Suprapubic skin (tissue), 4 donors: ENCODE results near the gene PEPD. TPM values are rescaled to one million over a fixed set of nuclear protein-coding genes. Genes with fewer than 3 reads are reported as not detected.
"Not testable (repeated sequence)": the region's sequence is repeated elsewhere in the genome, so short reads cannot be mapped to it uniquely, and the experiment has no call there.

Experiments
- DNase-seq, 2 donors: peaks; one replicate each; pipeline ENCODE4 v3.0.0-alpha.2; 2019; ENCODE audit warnings: low spot score in 2 of 2
- H3K27ac ChIP-seq: fragments of 200-600 bp; sonication (generic); one replicate; pipeline ENCODE4 v1.5.1; 2019
- H3K27me3 ChIP-seq: fragments of 200-600 bp; sonication (generic); one replicate; pipeline ENCODE4 v1.5.1; 2019
- H3K36me3 ChIP-seq: fragments of 200-600 bp; sonication (generic); one replicate; pipeline ENCODE4 v1.5.1; 2019
- H3K4me1 ChIP-seq: fragments of 200-600 bp; sonication (generic); one replicate; pipeline ENCODE4 v1.5.1; 2019
- H3K4me3 ChIP-seq: fragments of 200-600 bp; sonication (generic); one replicate; pipeline ENCODE4 v1.5.1; 2019; ENCODE audit warnings: mild to moderate bottlenecking
- H3K9me3 ChIP-seq: fragments of 200-600 bp; sonication (generic); one replicate; pipeline ENCODE4 v1.5.1; 2019
- EP300 ChIP-seq: sonication (generic); formaldehyde crosslinking; IDR thresholded peaks from one replicate; pipeline ENCODE4 v1.6.1; 2017; ENCODE audit warnings: antibody characterized with exemption
- POLR2A ChIP-seq, 2 donors: fragments of 450-650 bp; IDR thresholded peaks; one replicate each; pipeline ENCODE4 v1.6.1; 2017; ENCODE audit warnings: antibody characterized with exemption in 2 of 2, mild to moderate bottlenecking in 2 of 2, moderate library complexity in 2 of 2
- POLR2AphosphoS5 ChIP-seq, 3 donors: sonication (generic); formaldehyde crosslinking; IDR thresholded peaks; one replicate each; pipeline ENCODE4 v1.6.1; 2017; ENCODE audit warnings: antibody characterized with exemption in 3 of 3
- WGBS: methylation state at CpG from one replicate; pipeline ENCODE4 v1.1.5; 2018; 5-methylcytosine and 5-hydroxymethylcytosine counted together
- total RNA-seq, 4 donors: library from RNA; depleted of rRNA; stranded (reverse); fragments of >200 nt; gene quantifications; one replicate each; pipeline ENCODE4 v1.1.0, GENCODE V29; 2016
- TF ChIP-seq, protein P1 (sequence below), 2 donors: fragments of 200-600 bp in 1 of 2; fragments of 450-650 bp in 1 of 2; sonication (generic) in 1 of 2; IDR thresholded peaks; one replicate each; pipeline ENCODE4 v1.5.1; 2016 to 2019; ENCODE audit warnings: antibody characterized with exemption in 2 of 2, mild to moderate bottlenecking in 1 of 2, moderate library complexity in 1 of 2

Gene PEPD
- 10 to 100 TPM; 35.2 to 73.8 (median 55.9) TPM for total RNA-seq

DNA sequence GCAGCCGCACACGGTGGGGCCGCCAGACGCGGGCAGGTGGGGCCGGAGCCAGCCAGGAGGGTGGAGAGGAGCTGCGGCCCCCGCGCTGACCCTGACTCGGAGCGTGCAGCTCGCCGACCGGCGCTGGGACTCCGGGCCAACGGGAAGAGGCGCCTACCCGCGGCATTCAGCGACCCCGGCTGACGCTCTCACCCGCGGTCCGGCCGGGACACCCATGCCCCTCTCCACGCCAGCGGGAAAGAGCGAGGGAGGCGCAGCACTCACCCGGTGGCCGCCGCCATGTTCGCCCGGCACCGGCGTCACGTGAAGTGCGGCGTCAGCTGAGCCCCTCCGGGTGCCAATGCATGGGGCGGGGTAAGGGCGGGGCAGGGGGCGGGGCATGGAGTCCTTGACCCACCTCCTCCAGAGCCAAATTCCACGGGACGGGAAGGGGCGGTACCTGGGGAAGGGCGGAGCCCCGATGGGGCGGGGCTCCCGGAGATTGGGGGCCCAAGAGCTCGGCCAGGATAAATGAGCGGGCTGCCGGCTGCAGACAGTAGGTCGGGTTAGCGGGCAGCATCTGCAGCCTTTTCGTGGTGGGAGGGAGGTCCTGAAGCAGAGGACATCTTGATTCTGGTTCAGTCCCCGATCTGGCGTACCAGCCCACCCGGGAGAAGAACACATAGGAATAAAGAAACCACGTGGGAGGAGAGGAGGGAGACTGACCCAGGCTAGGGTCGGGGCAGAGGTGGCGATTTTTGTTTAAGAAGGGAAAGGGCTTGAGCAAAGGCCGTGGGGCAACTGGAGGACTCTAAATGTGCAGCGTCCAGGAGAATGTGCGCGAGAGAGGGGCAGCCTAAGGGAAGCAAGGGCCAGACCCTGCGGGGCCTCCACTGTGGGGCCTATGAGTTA is at the start of gene PEPD:
TSS of gene PEPD (minus strand) at position 312 of the 891 bp plus-strand sequence. CDS start at position 281, 31 bp downstream.
- peaks cover 21% of the 10 kb centered on the region for H3K4me1 ChIP-seq
- DNase-seq, result peak; percentile 92 to 95
- no peaks in the 10 kb centered on the region for H3K9me3 ChIP-seq
- WGBS, result 12% methylated on average over 24 of the region's 69 CpGs
- H3K27me3 ChIP-seq, result no peaks in the 10 kb centered on the region
- peak in 1 of 2 donors; percentile 31 for TF ChIP-seq POLR2A (IDR thresholded peaks at IDR 0.05)
- no peak for TF ChIP-seq EP300
- TF ChIP-seq POLR2AphosphoS5 (IDR thresholded peaks at IDR 0.05), result peak in 1 of 3 donors; percentile 69
- H3K27ac ChIP-seq, result peak within 1 kb of the TSS; percentile 57
- peak within 1 kb of the TSS; percentile 84 for H3K4me3 ChIP-seq
- H3K36me3 ChIP-seq, result no peaks in the 10 kb centered on the region

DNA sequence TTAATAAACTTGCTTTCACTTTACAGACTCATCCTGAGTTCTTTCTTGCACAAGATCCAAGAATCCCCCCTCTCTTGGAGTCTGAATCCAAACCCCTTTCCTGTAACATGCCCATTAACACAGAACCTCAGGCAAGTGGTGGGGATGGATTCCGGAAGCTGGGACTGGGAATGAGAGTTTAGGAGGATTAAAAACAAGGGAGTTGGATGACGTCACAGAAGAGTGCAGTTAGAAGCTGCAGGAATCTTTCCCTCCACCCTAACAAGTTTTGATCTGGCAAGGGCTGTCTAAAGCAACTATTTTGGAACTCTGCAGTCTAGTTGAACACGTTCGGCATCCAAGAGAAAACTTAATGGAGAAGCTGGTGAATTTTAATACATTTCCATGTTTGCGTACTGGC is 48.2 kb upstream of the PEPD start:
- peaks cover 18% of the 10 kb centered on the region for H3K27me3 ChIP-seq
- DNase-seq, result no peak
- TF ChIP-seq, protein P1, sequence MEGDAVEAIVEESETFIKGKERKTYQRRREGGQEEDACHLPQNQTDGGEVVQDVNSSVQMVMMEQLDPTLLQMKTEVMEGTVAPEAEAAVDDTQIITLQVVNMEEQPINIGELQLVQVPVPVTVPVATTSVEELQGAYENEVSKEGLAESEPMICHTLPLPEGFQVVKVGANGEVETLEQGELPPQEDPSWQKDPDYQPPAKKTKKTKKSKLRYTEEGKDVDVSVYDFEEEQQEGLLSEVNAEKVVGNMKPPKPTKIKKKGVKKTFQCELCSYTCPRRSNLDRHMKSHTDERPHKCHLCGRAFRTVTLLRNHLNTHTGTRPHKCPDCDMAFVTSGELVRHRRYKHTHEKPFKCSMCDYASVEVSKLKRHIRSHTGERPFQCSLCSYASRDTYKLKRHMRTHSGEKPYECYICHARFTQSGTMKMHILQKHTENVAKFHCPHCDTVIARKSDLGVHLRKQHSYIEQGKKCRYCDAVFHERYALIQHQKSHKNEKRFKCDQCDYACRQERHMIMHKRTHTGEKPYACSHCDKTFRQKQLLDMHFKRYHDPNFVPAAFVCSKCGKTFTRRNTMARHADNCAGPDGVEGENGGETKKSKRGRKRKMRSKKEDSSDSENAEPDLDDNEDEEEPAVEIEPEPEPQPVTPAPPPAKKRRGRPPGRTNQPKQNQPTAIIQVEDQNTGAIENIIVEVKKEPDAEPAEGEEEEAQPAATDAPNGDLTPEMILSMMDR (IDR thresholded peaks at IDR 0.05), result no peak
- no peaks in the 10 kb centered on the region for H3K36me3 ChIP-seq
- no peak overlapping the region for H3K4me3 ChIP-seq
- no peak overlapping the region for H3K27ac ChIP-seq
- H3K4me1 ChIP-seq, result no peaks in the 10 kb centered on the region
- WGBS, result 38% methylated on average over 5 of the region's 5 CpGs
- peaks cover 6% of the 10 kb centered on the region for H3K9me3 ChIP-seq

DNA sequence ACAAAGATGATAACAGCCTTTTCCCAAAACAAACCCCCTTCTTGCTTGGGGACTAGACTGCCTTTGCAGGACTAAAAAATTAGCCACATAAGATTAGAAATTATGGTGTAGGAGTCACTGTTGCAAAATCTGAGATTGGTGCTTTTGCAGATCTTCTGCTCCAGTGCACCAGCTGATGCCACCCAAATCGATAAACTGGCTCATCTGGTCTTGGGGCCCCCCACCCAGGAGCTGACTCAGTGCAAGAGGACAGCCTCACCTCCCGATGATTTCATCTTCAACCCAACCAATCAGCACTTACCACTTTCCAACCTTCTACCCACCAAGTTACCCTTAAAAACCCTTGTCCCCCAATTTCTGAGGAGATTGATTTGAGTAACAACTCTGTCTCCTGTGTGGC is 47.1 kb upstream of the PEPD start:
- Histone ChIP-seq H3K9me3 (no peaks in the 10 kb centered on the region), H3K4me3 (no peak overlapping the region), H3K27ac (no peak overlapping the region), H3K36me3 (no peaks in the 10 kb centered on the region), H3K27me3 (peaks cover 27% of the 10 kb centered on the region), H3K4me1 (no peaks in the 10 kb centered on the region)
- DNase-seq, result no peak
- WGBS, result 61% methylated on average over 2 of the region's 2 CpGs
- TF ChIP-seq EP300, result no peak

DNA sequence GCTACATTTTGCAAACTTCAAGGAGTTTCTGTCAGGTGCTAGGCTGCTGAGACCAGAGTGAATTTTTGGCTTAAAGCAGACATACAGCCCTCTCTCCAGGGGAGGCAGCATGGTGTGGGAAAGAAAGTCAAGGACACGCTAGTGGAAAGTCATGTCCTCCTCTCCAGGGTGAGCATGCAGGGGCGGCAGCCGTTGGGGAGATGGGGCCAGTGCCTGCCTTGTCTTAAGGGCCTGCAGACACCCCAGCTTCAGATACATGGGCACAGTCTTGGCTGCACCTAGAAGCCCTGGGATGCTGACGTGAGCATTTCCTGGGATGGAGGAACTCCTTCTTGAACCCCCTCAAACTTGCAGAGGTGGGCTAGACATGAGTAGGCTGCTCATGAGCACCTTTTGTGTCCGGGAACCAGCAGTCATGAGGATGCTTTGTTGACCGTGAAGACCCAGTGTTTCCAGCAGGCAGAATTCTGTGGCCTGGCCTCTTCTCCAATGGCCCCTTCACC is 43.3 kb upstream of the PEPD start:
- Histone ChIP-seq H3K4me3 (no peak overlapping the region), H3K36me3 (no peaks in the 10 kb centered on the region), H3K27ac (no peak overlapping the region), H3K4me1 (no peaks in the 10 kb centered on the region), H3K9me3 (no peaks in the 10 kb centered on the region), H3K27me3 (peaks cover 24% of the 10 kb centered on the region)
- TF ChIP-seq EP300 (no peak), POLR2AphosphoS5 (IDR thresholded peaks at IDR 0.05) (no peak), POLR2A (IDR thresholded peaks at IDR 0.05) (no peak)
- TF ChIP-seq, protein P1 (IDR thresholded peaks at IDR 0.05), result no peak
- no peak for DNase-seq
- WGBS, result 64% methylated on average over 6 of the region's 6 CpGs

DNA sequence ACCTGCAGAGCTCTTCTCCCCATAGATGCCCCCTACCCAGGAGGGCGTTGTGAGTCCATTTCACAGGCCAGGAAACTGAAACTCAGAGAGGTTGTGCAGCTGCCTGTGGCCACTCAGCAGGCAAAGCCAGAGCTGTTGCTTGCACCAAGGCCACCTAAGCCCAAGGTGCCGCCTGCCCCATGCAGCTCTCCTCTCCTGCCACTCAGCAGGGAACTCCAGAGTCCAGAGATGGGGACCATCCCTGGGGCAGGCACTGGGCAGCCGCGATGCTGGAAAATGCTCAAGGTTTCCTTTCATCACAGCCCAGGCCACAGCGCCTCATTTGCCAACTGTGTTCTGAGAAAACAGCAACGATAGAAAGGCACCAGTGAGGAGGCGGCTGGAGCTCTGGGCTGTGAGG is 41.0 kb upstream of the PEPD start:
- no peak for DNase-seq
- Histone ChIP-seq H3K27me3 (peaks cover 25% of the 10 kb centered on the region), H3K9me3 (no peaks in the 10 kb centered on the region), H3K36me3 (no peaks in the 10 kb centered on the region), H3K4me1 (peaks cover 9% of the 10 kb centered on the region), H3K27ac (no peak overlapping the region), H3K4me3 (no peak overlapping the region)
- WGBS, result 69% methylated on average over 7 of the region's 7 CpGs
- TF ChIP-seq POLR2A (IDR thresholded peaks at IDR 0.05), result no peak
- no peak for TF ChIP-seq EP300
- TF ChIP-seq, protein P1 (IDR thresholded peaks at IDR 0.05), result no peak
- TF ChIP-seq POLR2AphosphoS5 (IDR thresholded peaks at IDR 0.05), result no peak

DNA sequence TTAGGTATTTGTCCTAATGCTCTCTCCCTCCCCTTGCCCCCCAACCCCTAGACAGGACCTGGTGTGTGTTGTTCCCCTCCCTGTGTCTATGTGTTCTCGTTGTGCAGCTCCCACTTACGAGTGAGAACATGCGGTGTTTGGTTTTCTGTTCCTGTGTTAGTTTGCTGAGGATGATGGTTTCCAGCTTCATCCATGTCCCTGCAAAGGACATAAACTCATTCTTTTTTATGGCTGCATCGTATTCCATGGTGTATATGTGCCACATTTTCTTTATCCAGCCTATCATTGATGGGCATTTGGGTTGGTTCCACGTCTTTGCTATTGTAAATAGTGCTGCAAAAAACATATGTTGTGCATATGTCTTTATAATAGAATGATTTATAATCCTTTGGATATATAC is 40.1 kb upstream of the PEPD start:
- not testable (repeated sequence) for H3K4me1 ChIP-seq, DNase-seq, H3K36me3 ChIP-seq, H3K27ac ChIP-seq, H3K4me3 ChIP-seq, H3K9me3 ChIP-seq
- WGBS, result 84% methylated on average over 5 of the region's 5 CpGs
- H3K27me3 ChIP-seq, result peaks cover 20% of the 10 kb centered on the region
